HepG2 (cell line): ENCODE results near the gene TBX10. TPM values are rescaled to one million over a fixed set of nuclear protein-coding genes. Genes with fewer than 3 reads are reported as not detected.

Experiments
- FOXC1 ChIP-seq: sonication (generic); formaldehyde crosslinking; IDR thresholded peaks from 2 replicates; pipeline ENCODE4 v1.8.0; 2022; ENCODE audit warnings: mild to moderate bottlenecking, missing genetic modification reagents, borderline replicate concordance
- FOXJ3 ChIP-seq: sonication (generic); formaldehyde crosslinking; IDR thresholded peaks from 2 replicates; pipeline ENCODE4 v1.4.0; 2020; ENCODE audit warnings: missing genetic modification reagents, mild to moderate bottlenecking, borderline replicate concordance
- SALL1 ChIP-seq: sonication (generic); formaldehyde crosslinking; IDR thresholded peaks from 2 replicates; pipeline ENCODE4 v1.8.0; 2022; ENCODE audit warnings: mild to moderate bottlenecking, missing genetic modification reagents
- SYNCRIP ChIP-seq: fragments of 200-400 bp; formaldehyde crosslinking; IDR thresholded peaks from 2 replicates; pipeline ENCODE4 v1.6.1; 2018; ENCODE audit warnings: mild to moderate bottlenecking, low read depth, low read length; ENCODE audit not compliant: insufficient read depth
- THAP9 ChIP-seq: sonication (generic); formaldehyde crosslinking; IDR thresholded peaks from 2 replicates; pipeline ENCODE4; 2020; ENCODE audit warnings: missing genetic modification reagents, mild to moderate bottlenecking, borderline replicate concordance
- ZBTB10 ChIP-seq: sonication (generic); formaldehyde crosslinking; IDR thresholded peaks from 2 replicates; pipeline ENCODE4 v1.4.0; 2020; ENCODE audit warnings: missing genetic modification reagents, borderline replicate concordance
- ZBTB8A ChIP-seq: sonication (generic); formaldehyde crosslinking; IDR thresholded peaks from 2 replicates; pipeline ENCODE4 v1.4.0; 2020; ENCODE audit warnings: mild to moderate bottlenecking, low read depth, missing genetic modification reagents, borderline replicate concordance
- ZNF3 ChIP-seq: IDR thresholded peaks from 2 replicates; pipeline ENCODE4 v1.7.0; 2017; ENCODE audit warnings: inconsistent platforms
- ZNF83 ChIP-seq: sonication (generic); formaldehyde crosslinking; IDR thresholded peaks from 2 replicates; pipeline ENCODE4 v1.4.0; 2020; ENCODE audit warnings: missing genetic modification reagents, mild to moderate bottlenecking, borderline replicate concordance
- polyA plus RNA-seq, 8 experiments: library from polyadenylated mRNA; depleted of rRNA in 3 of 8; stranded (reverse) in 7 of 8; unstranded in 1 of 8; fragments of >200 nt; fragmentation: Illumina TruSeq in 4 of 8; extraction: Trizol in 4 of 8; gene quantifications; 2 replicates each; pipeline versions ENCODE4 v1.2.1 to v1.2.3, GENCODE V29; 2011 to 2016; ENCODE audit warnings: low read depth in 4 of 8, missing spikeins in 1 of 8, mixed read lengths in 1 of 8; ENCODE audit not compliant: insufficient read depth in 1 of 8
- total RNA-seq, 5 experiments: library from RNA; depleted of rRNA; stranded (reverse); fragments of >200 nt; fragmentation: Illumina TruSeq; extraction: Trizol; gene quantifications; 2 replicates each; pipeline ENCODE4 v1.2.3, GENCODE V29; 2016; ENCODE audit warnings: low read depth in 1 of 5
- TF ChIP-seq, protein P1 (sequence below): sonication (generic); formaldehyde crosslinking; IDR thresholded peaks from 2 replicates; pipeline ENCODE4 v1.4.0; 2020; ENCODE audit warnings: mild to moderate bottlenecking, low read depth, missing genetic modification reagents
- TF ChIP-seq, protein P2 (sequence below): fragments of 450-650 bp; IDR thresholded peaks from 2 replicates; pipeline ENCODE4 v1.6.1; 2017
- TF ChIP-seq, protein P3 (sequence below): sonication (generic); formaldehyde crosslinking; IDR thresholded peaks from 2 replicates; pipeline ENCODE4 v1.5.0; 2020; ENCODE audit warnings: missing genetic modification reagents
- TF ChIP-seq, protein P4 (sequence below): IDR thresholded peaks from 2 replicates; pipeline ENCODE4 v1.6.1; 2016; ENCODE audit warnings: control low read depth
- TF ChIP-seq, protein P5 (sequence below): sonication (generic); formaldehyde crosslinking; IDR thresholded peaks from 2 replicates; pipeline ENCODE4 v1.5.0; 2020; ENCODE audit warnings: missing genetic modification reagents, mild to moderate bottlenecking, borderline replicate concordance

The TBX10 gene
- total and polyA plus RNA-seq, 2 of the 13 experiments (the other 11 are each of a cell fraction or from before 2014, with no cell fraction given), result 0.27 to 1.7 TPM

DNA sequence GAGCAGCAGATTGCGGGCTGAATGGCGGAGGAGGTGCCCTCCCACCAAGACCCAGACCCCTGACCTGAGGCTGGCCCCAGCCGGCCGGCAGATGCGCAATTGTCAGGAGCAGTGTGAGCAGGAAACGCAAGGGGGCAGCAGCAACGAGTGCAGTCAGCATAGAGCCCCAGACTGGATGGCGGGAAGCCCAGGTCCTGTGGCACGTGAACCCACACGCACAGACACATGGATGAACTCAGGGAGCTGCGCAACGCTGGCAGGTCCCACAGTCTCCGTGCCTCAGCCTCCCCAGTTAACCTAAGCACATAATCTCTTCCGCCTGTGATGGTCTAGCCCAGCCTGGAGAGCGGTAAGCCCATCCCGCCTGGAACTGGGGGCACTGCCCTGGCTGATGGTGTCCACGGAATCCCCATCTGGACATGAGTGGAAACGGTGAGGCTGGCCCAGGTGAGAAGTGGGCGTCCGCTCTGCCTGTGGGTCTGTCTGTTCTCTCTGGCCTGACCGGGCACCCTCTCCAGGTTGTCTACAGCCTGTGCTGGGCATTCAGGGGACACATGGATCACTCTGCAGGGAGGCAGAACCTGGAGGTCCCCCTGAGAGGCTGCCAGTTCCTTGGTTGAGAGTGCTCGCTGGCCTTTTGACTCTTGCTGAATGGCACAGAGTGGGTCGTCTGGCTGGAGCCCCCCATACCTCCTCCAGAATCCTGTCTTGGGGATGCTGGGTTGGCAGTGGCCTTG is 626 bp upstream of the TBX10 start (continued):
- TF ChIP-seq SYNCRIP, result no peak
- no peak for TF ChIP-seq ZBTB8A
- TF ChIP-seq, protein P1, sequence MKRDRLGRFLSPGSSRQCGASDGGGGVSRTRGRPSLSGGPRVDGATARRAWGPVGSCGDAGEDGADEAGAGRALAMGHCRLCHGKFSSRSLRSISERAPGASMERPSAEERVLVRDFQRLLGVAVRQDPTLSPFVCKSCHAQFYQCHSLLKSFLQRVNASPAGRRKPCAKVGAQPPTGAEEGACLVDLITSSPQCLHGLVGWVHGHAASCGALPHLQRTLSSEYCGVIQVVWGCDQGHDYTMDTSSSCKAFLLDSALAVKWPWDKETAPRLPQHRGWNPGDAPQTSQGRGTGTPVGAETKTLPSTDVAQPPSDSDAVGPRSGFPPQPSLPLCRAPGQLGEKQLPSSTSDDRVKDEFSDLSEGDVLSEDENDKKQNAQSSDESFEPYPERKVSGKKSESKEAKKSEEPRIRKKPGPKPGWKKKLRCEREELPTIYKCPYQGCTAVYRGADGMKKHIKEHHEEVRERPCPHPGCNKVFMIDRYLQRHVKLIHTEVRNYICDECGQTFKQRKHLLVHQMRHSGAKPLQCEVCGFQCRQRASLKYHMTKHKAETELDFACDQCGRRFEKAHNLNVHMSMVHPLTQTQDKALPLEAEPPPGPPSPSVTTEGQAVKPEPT (CRISPR knock-in tag), result 0 out of 2 replicates have a peak, but pooled peaks have one; percentile 32
- TF ChIP-seq ZNF3, result no peak
- no peak for TF ChIP-seq ZNF83 (CRISPR knock-in tag)
- TF ChIP-seq ZBTB10 (CRISPR knock-in tag), result no peak
- TF ChIP-seq, protein P2, sequence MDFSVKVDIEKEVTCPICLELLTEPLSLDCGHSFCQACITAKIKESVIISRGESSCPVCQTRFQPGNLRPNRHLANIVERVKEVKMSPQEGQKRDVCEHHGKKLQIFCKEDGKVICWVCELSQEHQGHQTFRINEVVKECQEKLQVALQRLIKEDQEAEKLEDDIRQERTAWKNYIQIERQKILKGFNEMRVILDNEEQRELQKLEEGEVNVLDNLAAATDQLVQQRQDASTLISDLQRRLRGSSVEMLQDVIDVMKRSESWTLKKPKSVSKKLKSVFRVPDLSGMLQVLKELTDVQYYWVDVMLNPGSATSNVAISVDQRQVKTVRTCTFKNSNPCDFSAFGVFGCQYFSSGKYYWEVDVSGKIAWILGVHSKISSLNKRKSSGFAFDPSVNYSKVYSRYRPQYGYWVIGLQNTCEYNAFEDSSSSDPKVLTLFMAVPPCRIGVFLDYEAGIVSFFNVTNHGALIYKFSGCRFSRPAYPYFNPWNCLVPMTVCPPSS, result no peak
- TF ChIP-seq, protein P3, sequence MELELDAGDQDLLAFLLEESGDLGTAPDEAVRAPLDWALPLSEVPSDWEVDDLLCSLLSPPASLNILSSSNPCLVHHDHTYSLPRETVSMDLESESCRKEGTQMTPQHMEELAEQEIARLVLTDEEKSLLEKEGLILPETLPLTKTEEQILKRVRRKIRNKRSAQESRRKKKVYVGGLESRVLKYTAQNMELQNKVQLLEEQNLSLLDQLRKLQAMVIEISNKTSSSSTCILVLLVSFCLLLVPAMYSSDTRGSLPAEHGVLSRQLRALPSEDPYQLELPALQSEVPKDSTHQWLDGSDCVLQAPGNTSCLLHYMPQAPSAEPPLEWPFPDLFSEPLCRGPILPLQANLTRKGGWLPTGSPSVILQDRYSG (CRISPR knock-in tag), result peak; percentile 65; the same call in 1 of the 2 replicates
- peak; percentile 67 for TF ChIP-seq SALL1 (CRISPR knock-in tag)
- TF ChIP-seq FOXC1 (CRISPR knock-in tag), result 0 out of 2 replicates have a peak, but pooled peaks have one; percentile 34
- TF ChIP-seq, protein P4, sequence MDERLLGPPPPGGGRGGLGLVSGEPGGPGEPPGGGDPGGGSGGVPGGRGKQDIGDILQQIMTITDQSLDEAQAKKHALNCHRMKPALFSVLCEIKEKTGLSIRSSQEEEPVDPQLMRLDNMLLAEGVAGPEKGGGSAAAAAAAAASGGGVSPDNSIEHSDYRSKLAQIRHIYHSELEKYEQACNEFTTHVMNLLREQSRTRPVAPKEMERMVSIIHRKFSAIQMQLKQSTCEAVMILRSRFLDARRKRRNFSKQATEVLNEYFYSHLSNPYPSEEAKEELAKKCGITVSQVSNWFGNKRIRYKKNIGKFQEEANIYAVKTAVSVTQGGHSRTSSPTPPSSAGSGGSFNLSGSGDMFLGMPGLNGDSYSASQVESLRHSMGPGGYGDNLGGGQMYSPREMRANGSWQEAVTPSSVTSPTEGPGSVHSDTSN (CRISPR knock-in tag), result no peak
- TF ChIP-seq, protein P5, sequence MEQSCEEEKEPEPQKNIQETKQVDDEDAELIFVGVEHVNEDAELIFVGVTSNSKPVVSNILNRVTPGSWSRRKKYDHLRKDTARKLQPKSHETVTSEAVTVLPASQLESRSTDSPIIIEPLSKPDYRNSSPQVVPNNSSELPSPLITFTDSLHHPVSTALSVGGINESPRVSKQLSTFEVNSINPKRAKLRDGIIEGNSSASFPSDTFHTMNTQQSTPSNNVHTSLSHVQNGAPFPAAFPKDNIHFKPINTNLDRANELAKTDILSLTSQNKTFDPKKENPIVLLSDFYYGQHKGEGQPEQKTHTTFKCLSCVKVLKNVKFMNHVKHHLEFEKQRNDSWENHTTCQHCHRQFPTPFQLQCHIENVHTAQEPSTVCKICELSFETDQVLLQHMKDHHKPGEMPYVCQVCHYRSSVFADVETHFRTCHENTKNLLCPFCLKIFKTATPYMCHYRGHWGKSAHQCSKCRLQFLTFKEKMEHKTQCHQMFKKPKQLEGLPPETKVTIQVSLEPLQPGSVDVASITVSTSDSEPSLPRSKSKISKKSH (CRISPR knock-in tag), result peak; percentile 76; the same call in 1 of the 2 replicates
- TF ChIP-seq FOXJ3, result no peak
- TF ChIP-seq THAP9 (CRISPR knock-in tag), result no peak
